ENCODE results near the gene CEACAM6. TPM values are rescaled to one million over a fixed set of nuclear protein-coding genes. Genes with fewer than 3 reads are reported as not detected.

CEACAM6 gene
- total and polyA plus RNA-seq, 2 of the 13 experiments (the other 11 are each of a cell fraction or from before 2014, with no cell fraction given), result not detected

GRCh38 chr19:41796362-41796761 lies 41.0 kb downstream of the CEACAM6 start, which contains the start of gene CEACAM3:
CEACAM3 (plus strand) TSS chr19:41796587; CDS start chr19:41796678, 91 bp downstream.
- Histone ChIP-seq H3K9me3 (ENCODE audit: low read length) (no peaks in the 10 kb centered on the region), H2AFZ (ENCODE audit: low read length) (no peak within 1 kb of the TSS), H3K27me3 (ENCODE audit: control insufficient read depth in 1 of 2, insufficient read depth in 2 of 2, low read length in 2 of 2) (peaks cover 0 to 12% of the 10 kb centered on the region in 2 experiments; a peak in 2 of 5 replicates), H3K79me2 (ENCODE audit: insufficient read depth, low read length) (no peaks in the 10 kb centered on the region), H3K4me3 (replicated peaks in 1 of 3; ENCODE audit: insufficient read depth in 1 of 3, low read depth in 2 of 3, low read length in 3 of 3) (no peak within 1 kb of the TSS), H3K9ac (ENCODE audit: insufficient read depth, low read depth, low read length) (no peak within 1 kb of the TSS), H3K4me2 (ENCODE audit: low read depth, low read length) (no peak within 1 kb of the TSS), H3K36me3 (replicated peaks in 1 of 2; ENCODE audit: control insufficient read depth in 1 of 2, insufficient read depth in 2 of 2, low read length in 2 of 2) (no peaks in the 10 kb centered on the region), H3K27ac (ENCODE audit: extremely low read length, insufficient read depth, low read length) (no peak within 1 kb of the TSS), H3K4me1 (ENCODE audit: insufficient read depth, low read length) (peaks cover 10% of the 10 kb centered on the region), H4K20me1 (ENCODE audit: insufficient read depth, low read length) (no peaks in the 10 kb centered on the region)
- no TSS peak for BruUV-seq (replicated peaks)
- intact Hi-C loops (cut with micrococcal nuclease; ENCODE audit: unreplicated experiment) (loop anchor here (10.0 kb wide), 1 partner anchor 158 kb away; the partner anchor contains the start of gene RABAC1), in situ Hi-C loops (cut with HindIII; ENCODE audit: extremely low pct_ligation_motif_present, low pct_unique_long_range_greater_than_20kb) (no loop called here)
- DNase-seq (ENCODE audit: low spot score), result no peak
- TF ChIP-seq NFAT5 (CRISPR knock-in tag; IDR thresholded peaks at IDR 0.05), result no peak
- TF ChIP-seq CERS6 (CRISPR knock-in tag; IDR thresholded peaks at IDR 0.05), result no peak
- no peak for TF ChIP-seq ZNF33B (CRISPR knock-in tag; IDR thresholded peaks at IDR 0.05)
- no peak for TF ChIP-seq CREM (IDR thresholded peaks at IDR 0.05)
- TF ChIP-seq CREM (CRISPR knock-in tag; IDR thresholded peaks at IDR 0.05), result no peak
- no peak for TF ChIP-seq ZNF207 (IDR thresholded peaks at IDR 0.05; ENCODE audit: borderline replicate concordance)
- no peak for TF ChIP-seq ZFP41 (CRISPR knock-in tag; IDR thresholded peaks at IDR 0.05; ENCODE audit: borderline replicate concordance)
- no peak for FAIRE-seq
- POLR2A ChIA-PET, result no interaction called here
- no peak for ATAC-seq
- CTCF ChIA-PET (ENCODE audit: low intra/inter-chr PET ratio, low total read pairs), result no interaction called here
